SKM-1 (cell line): ENCODE data around the gene ANKRD13B.
"Not testable (repeated sequence)": the region's sequence is repeated elsewhere in the genome, so short reads cannot be mapped to it uniquely, and the experiment has no call there.

Source experiments
- DNase-seq: peaks from one replicate; lab custom pipeline; 2025; ENCODE audit not compliant: unreplicated experiment; lab: John Stamatoyannopoulos, UW

Gene ANKRD13B

DNA sequence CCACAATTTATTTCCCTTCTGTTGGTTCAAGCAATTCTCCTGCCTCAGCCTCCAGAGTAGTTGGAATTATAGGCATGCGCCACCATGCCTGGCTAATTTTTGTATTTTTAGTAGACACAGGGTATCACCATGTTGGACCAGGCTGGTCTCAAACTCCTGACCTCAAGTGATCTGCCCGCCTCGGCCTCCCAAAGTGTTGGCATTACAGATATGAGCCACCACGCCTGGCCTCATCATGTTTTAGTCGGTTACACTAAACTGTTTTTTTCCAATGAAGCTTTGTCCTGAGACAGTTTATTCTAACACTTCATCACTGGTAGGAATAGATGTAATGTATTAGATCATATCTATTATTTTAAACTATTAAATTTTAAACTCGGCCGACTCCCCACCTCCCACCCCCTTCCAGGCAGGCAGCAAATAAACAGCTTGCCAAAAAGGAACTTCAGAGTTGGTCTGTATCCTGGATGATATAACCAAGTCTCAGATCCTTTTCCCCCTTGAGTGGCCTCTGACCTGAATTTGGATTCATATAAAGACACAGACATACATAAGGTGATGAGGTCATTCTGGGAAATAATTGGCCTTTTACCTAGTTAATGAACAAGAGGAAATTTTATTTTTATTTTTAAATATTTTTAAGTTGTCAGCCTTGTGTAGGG lies 48.2 kb downstream of the ANKRD13B start:
- DNase-seq: no peak

DNA sequence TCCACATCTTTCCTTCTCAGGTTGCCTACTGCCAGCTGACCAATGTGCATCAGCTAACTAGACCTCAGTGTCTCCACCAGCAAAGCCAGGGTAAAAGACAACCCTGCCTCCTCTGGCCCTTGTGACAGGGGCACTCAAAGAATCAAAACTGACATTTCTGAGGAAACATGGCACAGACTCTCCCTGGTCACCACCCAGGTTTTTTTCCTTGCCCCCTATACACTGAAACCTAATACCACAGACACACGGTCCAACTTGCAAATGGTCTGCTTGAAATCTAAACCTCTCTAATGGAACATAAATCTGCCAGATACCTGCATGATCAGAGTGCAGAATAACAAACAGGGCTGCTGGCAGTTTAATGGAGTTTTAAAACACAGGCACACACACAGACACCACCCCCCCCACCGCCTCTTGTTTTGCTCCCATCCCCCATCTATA lies 49.3 kb downstream of the ANKRD13B start:
- no peak for DNase-seq

DNA sequence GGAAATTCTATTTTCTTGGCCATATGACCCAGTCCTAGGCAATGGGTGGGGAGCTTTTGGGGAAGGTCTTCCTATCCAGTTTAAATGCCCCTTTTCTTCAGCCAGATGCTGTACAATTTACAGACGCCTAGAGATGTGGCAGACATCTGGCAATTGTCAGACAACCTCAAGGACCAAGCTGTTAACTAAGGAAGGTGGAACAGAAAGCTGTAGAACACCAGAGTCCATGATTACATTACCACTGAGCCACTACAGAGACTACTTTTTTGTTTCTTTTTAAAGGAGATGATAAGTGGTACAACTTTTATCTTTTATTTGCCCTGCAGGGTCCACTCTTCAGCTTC lies 50.9 kb downstream of the ANKRD13B start:
- no peak for DNase-seq

DNA sequence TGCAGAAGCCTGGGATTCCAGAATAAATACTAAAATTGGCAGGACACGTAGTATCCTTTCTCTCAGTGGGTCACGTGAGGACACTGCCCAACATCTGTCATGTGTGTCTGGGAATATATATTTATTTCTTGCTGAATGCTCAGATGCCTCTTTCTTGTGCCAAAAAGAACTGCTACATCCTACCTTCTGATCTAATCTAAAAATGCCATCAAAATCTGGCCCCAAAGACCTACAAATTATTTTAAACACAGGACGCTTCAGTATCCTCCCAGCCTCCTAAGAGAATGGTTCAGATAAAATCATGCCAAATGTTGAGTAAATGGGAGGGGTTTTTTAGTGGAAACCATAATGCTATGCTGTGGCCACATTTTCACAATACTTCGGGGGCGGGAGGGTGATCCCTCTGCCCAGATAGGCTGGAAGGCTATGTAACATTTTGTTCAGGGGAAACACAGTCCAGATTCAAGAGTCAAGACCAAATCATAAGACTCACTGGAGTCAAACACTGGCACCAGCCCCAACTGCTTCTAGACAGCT lies 52.7 kb downstream of the ANKRD13B start:
- DNase-seq: no peak

DNA sequence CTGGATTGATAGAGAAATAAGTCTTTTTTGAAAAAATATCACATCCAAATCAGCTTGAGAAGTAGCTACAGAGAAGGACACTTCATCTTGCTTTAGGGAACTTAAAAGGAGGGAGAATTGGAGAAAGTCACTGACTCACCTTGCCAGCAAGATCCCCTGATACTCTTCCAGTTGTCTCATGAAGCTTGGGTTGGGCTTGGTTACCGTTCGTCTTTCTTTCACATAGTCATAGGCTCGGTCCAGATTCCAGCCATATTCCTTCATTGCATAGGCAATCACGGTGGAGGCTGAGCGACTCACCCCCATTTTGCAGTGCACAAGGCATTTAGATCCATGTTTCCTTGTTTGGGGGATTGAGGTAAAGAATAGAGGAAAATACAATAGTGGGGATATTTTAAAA lies 55.1 kb downstream of the ANKRD13B start:
- DNase-seq: no peak

DNA sequence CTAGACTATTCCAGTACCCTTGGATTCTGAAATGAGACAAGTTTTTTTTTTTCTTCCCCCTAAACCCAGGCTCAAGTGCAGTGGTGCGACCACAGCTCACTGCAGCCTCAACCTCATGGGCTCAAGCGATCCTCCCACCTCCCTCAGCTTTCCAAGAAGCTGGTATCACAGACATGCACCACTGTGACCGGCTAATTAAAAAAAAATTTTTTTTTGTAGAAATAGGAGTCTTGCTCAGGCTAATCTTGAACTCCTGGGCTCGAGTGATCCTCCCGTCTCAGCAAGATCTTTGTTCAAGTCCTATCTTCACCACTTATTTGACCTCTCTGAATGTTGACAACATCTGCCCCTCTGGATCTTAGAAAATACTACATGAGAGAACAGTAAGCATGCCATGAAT lies 56.4 kb downstream of the ANKRD13B start:
- DNase-seq: no peak

DNA sequence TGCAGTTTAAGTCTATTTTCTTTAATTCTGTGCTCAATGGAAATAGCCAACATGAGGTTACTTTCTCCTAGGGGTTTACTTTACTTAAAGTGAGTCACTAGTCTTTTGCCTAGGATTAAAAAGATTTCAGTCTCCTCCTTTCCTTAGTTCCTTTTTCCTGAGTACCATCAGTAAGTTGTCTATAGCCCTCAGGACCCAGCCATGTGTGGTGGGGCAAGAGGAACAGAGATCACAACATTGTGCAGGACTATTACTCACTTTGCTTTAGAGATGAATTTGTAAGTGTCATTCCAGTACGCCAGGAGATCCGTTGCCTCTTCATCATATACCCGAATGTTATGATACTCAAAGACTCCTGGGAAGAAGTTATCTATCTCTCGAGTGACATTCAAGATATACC lies 57.5 kb downstream of the ANKRD13B start:
- no peak for DNase-seq

DNA sequence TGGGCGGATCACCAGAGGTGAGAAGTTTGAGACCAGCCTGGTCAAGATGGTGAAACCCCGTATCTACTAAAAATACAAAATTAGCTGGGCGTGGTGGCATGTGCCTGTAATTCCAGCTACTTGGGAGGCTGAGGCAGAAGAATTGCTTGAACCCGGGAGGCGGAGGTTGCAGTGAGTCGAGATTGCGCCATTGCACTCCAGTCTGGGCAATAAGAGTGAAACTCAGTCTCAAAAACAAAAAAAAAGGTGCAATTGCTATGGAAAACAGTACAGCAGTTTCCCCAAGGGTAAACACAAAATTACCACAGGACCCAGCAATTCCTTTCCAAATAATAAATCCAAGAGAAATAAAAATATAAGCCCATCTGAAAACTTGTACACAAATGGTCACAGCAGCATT lies 59.0 kb downstream of the ANKRD13B start:
- not testable (repeated sequence) for DNase-seq

DNA sequence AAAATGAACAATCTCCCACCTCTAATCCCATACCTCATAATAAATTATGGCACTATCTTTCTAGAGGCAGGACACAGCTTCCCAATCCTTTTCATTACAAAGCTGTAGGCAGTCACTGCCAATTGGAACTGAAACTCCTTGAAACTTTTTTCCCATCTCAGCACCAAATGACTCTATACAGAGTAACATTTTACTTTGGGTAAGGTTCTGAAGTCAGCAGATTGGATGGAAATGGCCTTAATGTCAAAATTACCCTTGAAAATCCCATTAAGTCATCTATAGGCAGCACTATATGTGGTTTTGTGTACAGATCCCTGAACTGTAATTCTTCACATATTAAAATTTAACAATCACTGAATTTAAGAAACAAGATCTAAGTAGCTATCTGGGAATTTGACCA lies 60.0 kb downstream of the ANKRD13B start:
- no peak for DNase-seq

DNA sequence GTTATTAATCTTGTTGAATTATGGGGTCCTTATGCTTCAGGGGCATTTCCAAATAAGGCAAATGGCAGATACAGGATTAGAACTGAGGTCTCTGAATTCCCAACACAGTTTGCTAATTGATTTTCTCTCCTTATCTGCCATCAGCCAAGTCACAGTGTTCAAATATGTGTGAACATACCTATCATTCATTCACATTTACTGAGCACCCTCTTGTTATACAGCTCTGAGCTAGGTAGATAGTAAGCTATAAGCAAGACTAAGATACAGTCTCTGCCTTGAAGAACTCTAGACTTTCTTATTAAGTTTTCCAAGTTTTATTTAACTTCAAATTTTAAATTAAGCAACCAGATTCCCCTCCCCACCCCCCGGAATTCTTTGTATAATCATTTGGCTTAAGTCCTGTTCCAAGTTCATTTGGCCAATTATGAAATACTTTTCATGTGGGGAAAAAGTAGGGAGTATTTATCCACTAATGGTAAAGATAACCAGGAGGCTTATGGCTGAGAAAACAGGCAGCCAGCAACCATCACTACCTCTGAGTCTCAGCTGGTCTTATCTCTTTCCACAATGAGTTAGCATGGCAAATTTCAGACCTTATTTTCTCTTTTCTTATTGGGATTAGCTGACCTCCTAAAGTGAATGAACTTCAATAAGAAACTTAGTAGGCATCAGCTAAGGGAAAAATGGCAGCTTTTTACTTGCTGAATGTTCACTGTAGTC lies 61.2 kb downstream of the ANKRD13B start:
- DNase-seq: no peak

DNA sequence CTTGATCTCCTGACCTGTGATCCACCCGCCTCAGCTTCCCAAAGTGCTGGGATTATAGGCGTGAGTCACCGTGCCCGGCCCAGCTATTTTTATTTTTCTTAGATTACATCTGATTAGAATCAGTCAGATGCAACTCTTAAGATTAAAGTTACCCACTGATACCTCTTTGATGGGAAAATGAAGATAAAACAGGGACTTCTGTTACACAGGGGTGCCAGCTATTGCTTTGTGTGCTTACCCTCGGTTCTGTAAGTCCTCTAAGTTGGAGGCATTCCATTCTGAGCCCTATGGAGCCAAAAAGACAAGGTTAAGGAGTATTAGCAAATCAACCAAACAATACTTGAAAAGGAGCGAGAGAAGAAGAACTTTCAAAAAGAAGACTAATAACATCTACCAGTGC lies 62.4 kb downstream of the ANKRD13B start:
- no peak for DNase-seq

DNA sequence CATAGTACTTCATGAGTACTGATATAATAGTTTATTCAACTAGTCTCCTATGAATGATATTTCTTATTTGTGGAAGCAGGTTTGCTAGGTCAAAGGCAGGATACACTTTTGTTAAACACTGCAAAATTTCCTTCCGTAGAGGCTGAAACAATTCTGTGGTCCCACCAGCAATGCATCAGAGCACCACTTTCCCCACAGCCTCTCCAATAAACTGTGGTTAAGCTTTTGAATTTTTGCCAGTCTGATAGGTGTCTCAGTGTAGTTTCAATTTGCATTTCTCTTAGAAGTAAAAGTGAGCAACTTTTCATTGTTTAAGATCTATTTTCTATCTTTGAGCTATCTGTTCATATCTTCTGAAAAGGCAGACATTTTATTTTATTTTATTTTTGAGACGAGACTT lies 66.2 kb downstream of the ANKRD13B start:
- DNase-seq: no peak

DNA sequence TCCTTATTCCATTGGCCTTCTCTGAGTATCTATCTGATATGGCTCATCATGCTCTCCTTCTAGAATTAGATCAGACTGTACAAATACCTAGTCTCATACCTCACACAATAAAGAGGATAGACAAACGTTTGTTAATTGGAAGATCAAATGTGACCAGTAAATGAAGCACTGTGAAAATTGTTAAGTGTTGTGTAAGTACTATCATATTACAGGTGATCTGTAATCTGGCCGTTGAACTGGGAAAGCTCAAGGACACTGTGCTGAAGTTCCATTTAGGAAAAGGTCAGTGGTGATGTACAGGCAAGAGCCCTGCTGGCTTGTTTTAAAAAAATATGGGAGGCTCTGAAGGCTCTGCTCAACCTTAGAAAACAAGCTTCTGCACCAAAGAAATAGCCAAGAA lies 68.3 kb downstream of the ANKRD13B start:
- DNase-seq: no peak

DNA sequence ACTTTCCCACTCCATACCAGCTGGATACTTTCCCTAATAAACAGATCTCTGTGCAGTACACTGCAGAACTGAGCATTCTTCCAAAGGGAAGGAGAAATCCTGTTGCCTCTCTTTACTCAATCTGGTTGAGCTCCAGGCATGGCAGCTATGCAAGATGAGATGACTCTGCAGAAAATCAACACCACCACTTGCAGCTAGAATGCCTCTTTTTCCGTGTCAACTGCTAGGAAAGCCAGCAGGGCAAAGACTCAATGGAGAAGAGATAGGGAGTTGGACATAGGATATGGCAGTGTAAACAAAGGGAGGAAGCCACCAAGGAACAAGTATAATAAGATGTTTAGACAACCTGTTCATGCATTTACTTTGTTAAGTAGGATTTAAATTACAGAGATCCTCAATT lies 70.2 kb downstream of the ANKRD13B start:
- DNase-seq: no peak
